Left ventricle myocardium inferior (tissue), 1 donor: Measurements from ENCODE around the gene TRIO. TPM values are rescaled to one million over a fixed set of nuclear protein-coding genes. Genes with fewer than 3 reads are reported as not detected.

ENCODE experiments used
- DNase-seq: peaks from one replicate; pipeline ENCODE4 v3.0.0-alpha.2; 2020
- H3K27ac ChIP-seq: fragments of 200-600 bp; replicated peaks from 2 replicates; pipeline ENCODE4 v1.8.0; 2021
- H3K27me3 ChIP-seq: fragments of 200-600 bp; 2 replicates; pipeline ENCODE4 v1.8.0; 2021; ENCODE audit warnings: low read depth
- H3K36me3 ChIP-seq: fragments of 200-600 bp; 2 replicates; pipeline ENCODE4 v1.8.0; 2021
- H3K4me1 ChIP-seq: fragments of 200-600 bp; 2 replicates; pipeline ENCODE4 v1.8.0; 2021
- H3K4me3 ChIP-seq: fragments of 200-600 bp; 2 replicates; pipeline ENCODE4 v1.8.0; 2021; ENCODE audit warnings: mild to moderate bottlenecking, moderate library complexity
- H3K9me3 ChIP-seq: fragments of 200-600 bp; replicated peaks from 2 replicates; pipeline ENCODE4 v1.8.0; 2021
- CTCF ChIP-seq: fragments of 200-600 bp; IDR thresholded peaks from 2 replicates; pipeline ENCODE4 v1.8.0; 2021; ENCODE audit warnings: antibody characterized with exemption, mild to moderate bottlenecking, borderline replicate concordance
- intact Hi-C: fragments of 100-400 bp; cut with micrococcal nuclease; formaldehyde crosslinking; loops from one replicate; pipeline ENCODE4 v1.11.0; 2022
- total RNA-seq: library from RNA; stranded (reverse); fragmentation: NEBNext Ultra II Directional; extraction: Animal tissue kit (Norgen Biotek cat#: 25700); gene quantifications from one replicate; pipeline ENCODE4 v1.2.1, GENCODE V29; 2021
- donor health status: DM: no; HTN: yes; CAD: no; lungs with severe emphysema.

Gene TRIO
- total RNA-seq, 1 donor from 2014 or later, result 52.8 TPM

- intact Hi-C loops, result no loop called here
- peaks cover 10% of the 10 kb centered on the region for H3K9me3 ChIP-seq
- no peak for TF ChIP-seq CTCF
- DNase-seq, result no peak
- no peaks in the 10 kb centered on the region for H3K27me3 ChIP-seq
- H3K4me1 ChIP-seq, result no peaks in the 10 kb centered on the region
- H3K27ac ChIP-seq, result no peak overlapping the region
- H3K36me3 ChIP-seq, result no peaks in the 10 kb centered on the region
- H3K4me3 ChIP-seq, result no peak overlapping the region
These were observed 373.8 kb downstream of the TRIO start for GRCh38 chr5:14516901-14517300.

DNA sequence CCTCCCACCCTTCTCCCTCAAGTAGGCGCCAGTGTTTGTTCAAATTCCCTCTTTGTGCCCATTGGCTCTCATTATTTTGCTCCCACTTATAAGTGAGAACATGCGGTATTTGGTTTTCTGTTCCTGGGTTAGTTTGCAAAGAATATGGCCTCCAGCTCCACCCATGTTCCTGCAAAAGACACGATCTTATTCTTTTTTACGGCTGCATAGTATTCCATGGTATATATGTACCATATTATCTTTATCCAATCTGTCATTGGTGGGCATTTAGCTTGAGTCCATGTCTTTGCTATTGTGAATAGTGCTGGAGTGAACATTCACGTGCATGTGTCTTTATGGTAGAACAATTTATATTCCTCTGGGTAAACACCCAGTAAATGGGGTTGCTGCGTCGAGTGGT is 375.5 kb downstream of the TRIO start:
- no peak for DNase-seq
- no peaks in the 10 kb centered on the region for H3K36me3 ChIP-seq
- H3K4me1 ChIP-seq, result no peaks in the 10 kb centered on the region
- TF ChIP-seq CTCF, result no peak
- no peaks in the 10 kb centered on the region for H3K27me3 ChIP-seq
- intact Hi-C loops, result no loop called here
- no peak overlapping the region for H3K27ac ChIP-seq
- peaks cover 10% of the 10 kb centered on the region for H3K9me3 ChIP-seq
- H3K4me3 ChIP-seq, result no peak overlapping the region

GRCh38 chr5:14521748-14522147 is 378.6 kb downstream of the TRIO start:
- TF ChIP-seq CTCF, result no peak
- Histone ChIP-seq H3K27ac (no peak overlapping the region), H3K4me3 (no peak overlapping the region), H3K9me3 (no peaks in the 10 kb centered on the region), H3K27me3 (no peaks in the 10 kb centered on the region), H3K36me3 (no peaks in the 10 kb centered on the region), H3K4me1 (no peaks in the 10 kb centered on the region)
- DNase-seq, result no peak
- intact Hi-C loops, result no loop called here

DNA sequence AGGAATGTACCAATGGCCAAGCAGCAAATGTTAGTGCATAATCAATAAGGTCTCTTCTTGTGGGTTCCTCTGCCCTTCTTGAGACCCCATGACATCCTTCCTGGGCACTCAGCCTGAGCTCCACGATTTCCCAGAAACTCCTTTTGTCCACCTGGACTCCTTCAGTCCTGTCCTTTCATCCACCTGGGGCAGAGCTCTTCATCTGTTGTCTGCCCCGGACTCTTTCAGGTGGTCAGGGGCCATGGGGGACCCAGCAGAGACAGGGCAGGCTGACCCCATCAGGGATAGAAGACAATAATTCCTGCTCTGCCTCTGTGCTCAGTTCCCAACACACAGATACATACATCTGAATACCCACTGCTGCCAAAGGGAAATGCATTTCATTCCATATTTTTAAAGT is 379.6 kb downstream of the TRIO start:
- intact Hi-C loops, result no loop called here
- Histone ChIP-seq H3K27me3 (no peaks in the 10 kb centered on the region), H3K4me1 (no peaks in the 10 kb centered on the region), H3K4me3 (no peak overlapping the region), H3K36me3 (no peaks in the 10 kb centered on the region), H3K27ac (no peak overlapping the region), H3K9me3 (no peaks in the 10 kb centered on the region)
- no peak for TF ChIP-seq CTCF
- DNase-seq, result no peak

DNA sequence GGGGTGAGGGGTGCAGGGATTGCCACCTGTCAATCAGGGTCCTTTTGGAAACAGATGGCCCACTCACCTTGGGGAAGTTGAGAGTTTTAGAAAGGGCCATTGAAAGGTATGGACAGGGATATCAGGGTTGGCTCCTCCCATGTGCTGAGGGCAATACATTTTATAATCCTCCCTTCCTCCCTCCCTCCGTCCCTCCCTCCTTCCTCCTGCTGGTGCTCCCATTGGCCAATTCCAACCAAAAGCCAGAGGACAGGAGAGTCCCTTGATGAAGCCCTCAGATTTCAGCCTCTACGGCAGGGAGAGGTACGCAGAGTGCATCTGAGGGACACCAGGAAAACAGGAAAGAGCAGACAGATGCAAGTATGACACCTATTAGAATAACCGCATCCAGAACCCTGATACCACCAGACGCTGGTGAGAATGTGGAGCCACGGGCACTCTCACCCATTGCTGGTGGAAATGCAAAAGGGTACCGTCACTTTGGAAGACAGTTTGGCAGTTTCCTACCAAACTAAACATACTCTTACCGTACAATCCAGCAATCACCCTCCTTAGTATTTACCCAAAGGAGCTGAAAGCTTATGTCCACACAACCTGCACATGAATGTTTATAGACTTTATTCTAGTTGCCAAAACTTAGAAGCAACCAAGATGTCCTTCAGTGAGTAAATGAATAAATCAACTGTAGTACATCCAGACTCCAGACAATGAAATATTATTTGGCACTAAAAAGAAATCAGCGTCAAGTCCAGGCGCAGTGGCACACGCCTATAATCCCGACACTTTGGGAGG is 380.3 kb downstream of the TRIO start:
- Histone ChIP-seq H3K36me3 (no peaks in the 10 kb centered on the region), H3K27ac (no peak overlapping the region), H3K9me3 (no peaks in the 10 kb centered on the region), H3K27me3 (no peaks in the 10 kb centered on the region), H3K4me3 (no peak overlapping the region), H3K4me1 (no peaks in the 10 kb centered on the region)
- no peak for TF ChIP-seq CTCF
- intact Hi-C loops, result no loop called here
- no peak for DNase-seq
